ENCODE data around the gene WWTR1. TPM values are rescaled to one million over a fixed set of nuclear protein-coding genes. Genes with fewer than 3 reads are reported as not detected.

Gene WWTR1
- polyA plus RNA-seq, 12 donors: 65.8 to 93.3 (median 77.5) TPM; not detected in 1

DNA sequence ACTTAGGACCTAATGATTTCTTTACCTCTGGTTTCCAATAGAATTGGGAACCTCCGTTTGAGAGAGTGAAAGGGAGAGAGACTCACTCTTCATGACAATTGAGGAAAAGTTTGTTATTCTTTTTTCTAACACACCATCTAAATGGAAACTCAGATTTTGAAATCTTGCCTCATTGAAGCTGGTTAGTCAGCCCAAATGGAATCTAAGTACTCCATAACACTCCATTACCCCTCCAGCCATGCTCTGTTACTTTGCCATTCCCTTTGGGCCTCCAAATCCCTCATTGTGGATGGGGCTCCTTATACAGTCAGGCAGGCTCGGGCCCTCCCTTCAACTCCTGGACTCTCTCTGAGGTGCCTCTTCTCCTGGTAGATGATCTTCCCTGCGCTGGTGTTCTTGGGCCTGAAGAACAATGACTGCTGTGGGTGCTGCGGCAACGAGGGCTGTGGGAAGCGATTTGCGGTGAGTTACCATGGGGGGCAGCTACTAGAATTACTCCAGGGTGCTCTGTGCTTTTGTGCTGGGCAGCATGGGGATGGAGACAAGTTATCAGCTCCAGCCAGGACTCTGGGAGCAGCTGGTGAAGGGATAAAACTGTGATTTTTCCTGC, 182.3 kb downstream of the WWTR1 start:
- DNase-seq: no peak

DNA sequence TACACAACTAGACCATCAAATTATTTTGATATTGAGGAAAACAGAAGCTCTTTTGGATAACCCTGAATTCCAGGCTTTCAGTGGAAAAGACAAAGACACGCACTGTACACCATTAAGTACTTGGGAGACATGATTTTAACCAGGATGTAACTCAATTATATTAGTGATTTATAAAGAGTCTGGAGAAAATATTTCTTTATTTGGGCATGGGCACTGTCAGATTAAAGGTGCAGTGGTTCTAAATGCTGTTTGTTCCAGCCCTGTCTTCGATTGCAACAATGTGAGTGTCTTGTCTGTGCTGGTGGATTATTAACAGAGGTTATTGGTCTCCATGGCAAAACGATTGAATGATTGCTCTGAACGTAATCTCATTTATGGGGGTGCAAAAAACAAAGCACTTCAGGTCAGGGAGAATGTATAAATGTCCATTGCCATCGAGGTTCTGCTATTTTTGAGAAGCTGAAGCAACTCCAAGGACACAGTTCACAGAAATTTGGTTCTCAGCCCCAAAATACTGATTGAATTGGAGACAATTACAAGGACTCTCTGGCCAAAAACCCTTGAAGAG, 183.5 kb downstream of the WWTR1 start, which contains the start of gene TM4SF4:
TM4SF4 (plus strand) TSS at position 448 of the 568 bp plus-strand sequence. CDS start 181 bp downstream, outside the sequence.
- DNase-seq: no peak

DNA sequence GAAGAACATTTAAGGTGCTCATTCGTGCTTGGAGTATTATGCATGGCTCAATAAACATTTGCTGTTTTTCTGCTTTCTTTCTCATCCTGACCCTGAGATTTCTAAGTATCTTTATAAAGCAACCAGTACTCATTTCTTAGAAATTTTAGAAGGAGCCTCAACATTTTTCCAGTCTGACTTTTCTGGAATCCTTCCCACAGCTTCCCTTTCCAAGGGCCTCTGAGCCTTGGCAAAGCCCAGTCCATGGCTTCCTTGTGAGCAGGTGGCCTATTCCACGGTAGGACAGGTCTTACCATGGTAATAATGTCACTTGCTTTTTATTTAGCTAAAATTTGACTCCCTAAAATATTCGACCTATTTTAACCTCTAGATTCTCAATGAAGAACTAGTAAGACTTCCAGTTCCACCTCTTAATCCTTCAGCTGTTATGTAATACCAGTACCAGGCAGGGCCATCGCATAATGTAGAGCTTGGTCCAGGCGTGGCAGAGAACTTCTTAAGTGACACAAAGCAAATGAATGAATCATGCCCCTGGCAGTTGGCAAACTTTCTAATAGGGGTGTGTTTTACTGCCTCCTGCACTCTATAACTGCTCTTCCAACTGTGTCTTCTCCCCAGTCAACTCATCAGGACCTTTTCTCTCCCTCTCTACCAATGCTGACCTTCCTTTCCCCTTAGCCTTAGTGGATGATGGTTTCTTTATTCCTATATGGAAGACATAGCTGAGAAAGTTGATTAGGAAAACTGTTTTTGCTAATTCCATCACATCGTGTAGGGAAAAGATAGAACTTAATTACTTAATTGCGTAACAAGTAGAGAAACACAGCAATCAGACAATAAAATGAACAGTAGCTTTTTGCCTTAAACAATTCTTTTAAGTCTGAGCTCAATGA, 184.2 kb downstream of the WWTR1 start:
- DNase-seq: peak; percentile 66

DNA sequence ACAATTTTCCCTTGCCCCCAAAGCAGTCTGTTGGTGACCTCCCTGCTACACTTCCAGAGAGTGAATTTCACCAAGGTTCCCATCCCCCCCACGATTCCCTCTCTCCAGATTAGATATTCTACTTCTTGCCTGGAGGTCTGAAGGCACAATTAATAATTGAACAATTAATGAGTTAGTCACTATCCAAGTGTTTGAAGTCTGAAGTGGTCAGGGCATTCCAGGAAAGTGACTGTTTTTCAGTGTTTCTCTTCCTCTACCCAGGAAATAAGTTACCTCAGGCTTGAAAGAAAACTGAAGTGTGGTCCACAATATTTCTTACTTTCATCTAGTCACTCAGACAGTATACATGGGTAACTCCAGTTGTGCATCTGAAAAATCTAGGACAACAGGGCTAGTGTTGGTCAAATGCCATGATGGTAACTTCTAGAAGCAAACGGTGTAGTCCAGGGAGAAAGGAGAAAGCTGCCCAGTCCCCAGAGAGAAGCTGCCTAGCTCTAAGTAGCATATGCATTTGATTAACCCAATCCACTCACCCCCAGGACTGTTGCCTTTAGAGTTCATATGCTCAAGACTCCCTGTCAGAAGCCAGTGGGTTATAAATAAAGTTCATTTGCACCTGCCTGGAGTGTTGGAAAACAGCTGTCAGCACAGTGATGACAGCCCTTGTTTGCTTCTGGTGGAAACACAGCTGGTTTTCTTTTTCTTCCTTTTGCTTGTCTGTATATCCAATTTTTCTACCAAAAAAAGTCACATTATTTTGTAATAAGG, 185.6 kb downstream of the WWTR1 start:
- no peak for DNase-seq

DNA sequence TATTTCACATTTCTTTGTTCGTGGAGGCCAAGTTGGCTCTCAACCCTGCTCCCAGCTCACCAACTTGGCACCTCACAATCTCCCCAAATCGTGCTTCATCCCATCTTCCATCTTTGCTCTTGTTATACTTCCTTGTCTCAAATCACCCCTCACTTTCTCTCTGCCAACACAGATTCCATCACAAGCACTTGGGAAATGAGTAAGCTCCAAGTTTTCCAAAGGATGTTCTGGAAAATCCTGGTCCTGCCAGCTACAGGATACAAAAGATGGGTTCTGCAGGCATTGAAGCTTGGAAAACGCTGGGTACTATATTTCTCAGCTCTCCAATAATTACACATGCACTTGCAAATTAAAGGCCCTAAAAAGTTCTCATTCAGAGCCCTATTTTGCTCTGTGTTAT, 187.4 kb downstream of the WWTR1 start:
- DNase-seq: no peak

DNA sequence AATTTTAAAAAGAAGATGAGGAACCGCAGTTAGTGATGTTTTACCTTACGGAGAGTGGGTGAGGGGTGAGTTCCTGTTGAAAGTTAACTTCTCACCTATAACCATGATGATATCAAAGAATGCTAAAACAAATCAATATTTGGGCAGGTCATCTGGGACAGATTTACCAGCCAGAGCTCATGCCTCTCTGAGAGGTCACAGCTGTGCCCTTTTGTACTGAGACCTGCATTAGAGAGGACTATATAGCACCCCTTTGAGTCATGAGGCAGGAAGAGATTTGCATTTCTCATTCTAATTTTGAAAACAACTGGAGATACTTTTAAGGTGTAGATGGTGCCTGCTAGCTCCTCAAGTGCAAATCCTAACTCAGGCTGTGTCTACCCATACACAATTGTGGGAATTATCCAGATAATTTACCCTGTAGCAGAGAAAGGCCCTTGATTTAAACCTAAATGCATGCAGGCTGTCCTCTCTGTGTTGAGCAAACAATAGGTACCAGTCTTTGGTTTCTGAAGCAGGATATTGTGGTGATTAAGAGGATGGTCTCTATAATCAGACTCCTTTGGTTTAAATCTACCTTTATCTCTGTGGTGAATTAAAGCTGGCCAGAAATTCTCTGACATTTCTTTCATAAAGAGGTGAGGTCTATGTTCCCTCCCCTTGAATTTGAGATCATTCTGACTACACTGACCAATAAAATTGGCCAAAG, 189.2 kb downstream of the WWTR1 start:
- no peak for DNase-seq

Other genes starting within 250 kb of the WWTR1 start
- gene TM4SF4, start 183.3 kb downstream of the WWTR1 start, polyA plus RNA-seq (ENCODE audit: insufficient read length in 12 of 12): 1 to 10 TPM in 1 of 12 donors, under 1 TPM in 3, not detected in 8; 0.13 to 2.0 (median 0.40) TPM
- gene COMMD2, start 94.5 kb upstream of the WWTR1 start, polyA plus RNA-seq (ENCODE audit: insufficient read length in 12 of 12): 10 to 100 TPM in 11 of 12 donors, not detected in 1; 27.8 to 45.0 (median 37.8) TPM
- under 1 TPM in 4 of 12 donors, not detected in 8; 0.16 to 0.61 (median 0.35) TPM for gene ANKUB1, start 134.5 kb upstream of the WWTR1 start, polyA plus RNA-seq (ENCODE audit: insufficient read length in 12 of 12)
- 10 to 100 TPM in 11 of 12 donors, not detected in 1; 35.9 to 61.1 (median 45.8) TPM for gene RNF13, start 155.2 kb upstream of the WWTR1 start, polyA plus RNA-seq (ENCODE audit: insufficient read length in 12 of 12)

Data from muscle of arm (tissue), 12 donors.